Left forelimb (tissue), 1 donor: ENCODE data around the gene PCP2.
A peak's percentile ranks its signal among the peaks of the same experiment; 100 is the strongest.

Source experiments
- DNase-seq: peaks from one replicate; pipeline ENCODE4 v3.0.0-alpha.2; 2018; ENCODE audit warnings: low spot score

PCP2 gene

GRCh38 chr19:7638802-7639465 lies 5.4 kb upstream of the PCP2 start:
- DNase-seq: no peak

GRCh38 chr19:7637374-7638256 lies 4.1 kb upstream of the PCP2 start:
- DNase-seq: no peak

GRCh38 chr19:7636691-7637373 lies 3.3 kb upstream of the PCP2 start, which contains the start of gene STXBP2:
TSS of gene STXBP2 (plus strand) at chr19:7637110. CDS start at chr19:7637150, 40 bp downstream.
- no peak for DNase-seq

GRCh38 chr19:7636317-7636690 lies 2.8 kb upstream of the PCP2 start:
- DNase-seq: no peak

- no peak for DNase-seq
These were observed 2.2 kb upstream of the PCP2 start for GRCh38 chr19:7635670-7636069.

GRCh38 chr19:7632340-7633203 lies 947 bp downstream of the PCP2 start:
- DNase-seq: no peak

- DNase-seq: no peak
These were observed 1.9 kb downstream of the PCP2 start for GRCh38 chr19:7631577-7631976.

- DNase-seq: peak; percentile 97
These were observed 4.0 kb downstream of the PCP2 start, which contains the start of the genes PET100 and XAB2 for GRCh38 chr19:7629347-7630054. TSS of gene PET100 (plus strand) at chr19:7629793. CDS start at chr19:7629834, 41 bp downstream. TSS of gene XAB2 (minus strand) at chr19:7629545. CDS start at chr19:7629527, 18 bp downstream.

- DNase-seq: no peak
These were observed 4.8 kb downstream of the PCP2 start for GRCh38 chr19:7628589-7629311.

- DNase-seq: no peak
These were observed 6.4 kb downstream of the PCP2 start for GRCh38 chr19:7627166-7627565.

GRCh38 chr19:7625763-7626372 lies 7.7 kb downstream of the PCP2 start:
- DNase-seq: no peak

GRCh38 chr19:7624810-7625209 lies 8.7 kb downstream of the PCP2 start:
- DNase-seq: no peak

GRCh38 chr19:7623725-7624603 lies 9.6 kb downstream of the PCP2 start:
- no peak for DNase-seq

GRCh38 chr19:7622933-7623685 lies 10.4 kb downstream of the PCP2 start:
- no peak for DNase-seq

GRCh38 chr19:7620442-7621412 lies 12.8 kb downstream of the PCP2 start:
- no peak for DNase-seq

GRCh38 chr19:7619671-7620441 lies 13.7 kb downstream of the PCP2 start:
- no peak for DNase-seq
